GM19238 (cell line): ENCODE results near the gene LLPH.

ENCODE experiments used
- DNase-seq: peaks from one replicate; pipeline ENCODE4 v3.0.0; 2011; ENCODE audit warnings: low spot score; ENCODE audit not compliant: insufficient read length

LLPH gene

GRCh38 chr12:66092559-66093269 lies 37.8 kb downstream of the LLPH start:
- no peak for DNase-seq

- DNase-seq, result no peak
These were observed 40.4 kb downstream of the LLPH start for GRCh38 chr12:66090157-66090556.

GRCh38 chr12:66087365-66087943 lies 43.1 kb downstream of the LLPH start:
- peak; percentile 11 for DNase-seq

- DNase-seq, result no peak
These were observed 44.6 kb downstream of the LLPH start for GRCh38 chr12:66085998-66086397.

- DNase-seq, result no peak
These were observed 45.3 kb downstream of the LLPH start for GRCh38 chr12:66085213-66085612.

- no peak for DNase-seq
These were observed 46.8 kb downstream of the LLPH start for GRCh38 chr12:66083766-66084165.

GRCh38 chr12:66082744-66083143 lies 47.8 kb downstream of the LLPH start:
- DNase-seq, result no peak

- DNase-seq, result no peak
These were observed 49.8 kb downstream of the LLPH start for GRCh38 chr12:66080791-66081190.

GRCh38 chr12:66077542-66077941 lies 53.0 kb downstream of the LLPH start:
- DNase-seq, result no peak

- no peak for DNase-seq
These were observed 56.0 kb downstream of the LLPH start for GRCh38 chr12:66074561-66074960.

GRCh38 chr12:66072566-66072965 lies 58.0 kb downstream of the LLPH start:
- no peak for DNase-seq

- DNase-seq, result no peak
These were observed 58.4 kb downstream of the LLPH start for GRCh38 chr12:66072135-66072534.

GRCh38 chr12:66071549-66071948 lies 59.0 kb downstream of the LLPH start:
- DNase-seq, result no peak

GRCh38 chr12:66070378-66071120 lies 60.0 kb downstream of the LLPH start:
- DNase-seq, result no peak

GRCh38 chr12:66066929-66067523 lies 63.5 kb downstream of the LLPH start:
- DNase-seq, result no peak
